HG02981 (cell line): Measurements from ENCODE around the gene ULK1.
"Not testable (repeated sequence)": the region's sequence is repeated elsewhere in the genome, so short reads cannot be mapped to it uniquely, and the experiment has no call there.

Source experiments
- ATAC-seq: cut with Tn5 transposase; IDR thresholded peaks from one replicate; pipeline ENCODE4 v1.9.1; 2021; ENCODE audit warnings: mild to moderate bottlenecking, moderate library complexity; ENCODE audit not compliant: unreplicated experiment

ULK1 gene

GRCh38 chr12:131941116-131941986 is 46.9 kb downstream of the ULK1 start:
- no peak for ATAC-seq

GRCh38 chr12:131941987-131942341 is 47.5 kb downstream of the ULK1 start:
- no peak for ATAC-seq

- no peak for ATAC-seq
Observed at GRCh38 chr12:131942671-131943070, 48.2 kb downstream of the ULK1 start.

- no peak for ATAC-seq
Observed at GRCh38 chr12:131943389-131943788, 49.0 kb downstream of the ULK1 start.

- ATAC-seq, result no peak
Observed at GRCh38 chr12:131943876-131944275, 49.5 kb downstream of the ULK1 start.

- no peak for ATAC-seq
Observed at GRCh38 chr12:131944601-131945251, 50.3 kb downstream of the ULK1 start.

GRCh38 chr12:131946757-131947156 is 52.3 kb downstream of the ULK1 start:
- no peak for ATAC-seq

- no peak for ATAC-seq
Observed at GRCh38 chr12:131947482-131948027, 53.1 kb downstream of the ULK1 start.

GRCh38 chr12:131948166-131948712 is 53.8 kb downstream of the ULK1 start:
- ATAC-seq, result no peak

- not testable (repeated sequence) for ATAC-seq
Observed at GRCh38 chr12:131948713-131949430, 54.5 kb downstream of the ULK1 start.

GRCh38 chr12:131949431-131950181 is 55.2 kb downstream of the ULK1 start, which contains the start of gene EP400:
Gene EP400 (plus strand): TSS chr12:131949942. CDS start chr12:131960620, 10,678 bp downstream.
- ATAC-seq, result peak; percentile 90

- peak; percentile 23 for ATAC-seq
Observed at GRCh38 chr12:131950182-131950913, 55.9 kb downstream of the ULK1 start.

- not testable (repeated sequence) for ATAC-seq
Observed at GRCh38 chr12:131953810-131954209, 59.4 kb downstream of the ULK1 start.

- not testable (repeated sequence) for ATAC-seq
Observed at GRCh38 chr12:131954460-131954859, 60.0 kb downstream of the ULK1 start.

- ATAC-seq, result no peak
Observed at GRCh38 chr12:131959116-131959515, 64.7 kb downstream of the ULK1 start.

- no peak for ATAC-seq
Observed at GRCh38 chr12:131959641-131960589, 65.5 kb downstream of the ULK1 start.

- not testable (repeated sequence) for ATAC-seq
Observed at GRCh38 chr12:131960590-131961325, 66.3 kb downstream of the ULK1 start.

- not testable (repeated sequence) for ATAC-seq
Observed at GRCh38 chr12:131961328-131961727, 66.9 kb downstream of the ULK1 start.
